ENCODE measurements around the gene RPL41.

DNA sequence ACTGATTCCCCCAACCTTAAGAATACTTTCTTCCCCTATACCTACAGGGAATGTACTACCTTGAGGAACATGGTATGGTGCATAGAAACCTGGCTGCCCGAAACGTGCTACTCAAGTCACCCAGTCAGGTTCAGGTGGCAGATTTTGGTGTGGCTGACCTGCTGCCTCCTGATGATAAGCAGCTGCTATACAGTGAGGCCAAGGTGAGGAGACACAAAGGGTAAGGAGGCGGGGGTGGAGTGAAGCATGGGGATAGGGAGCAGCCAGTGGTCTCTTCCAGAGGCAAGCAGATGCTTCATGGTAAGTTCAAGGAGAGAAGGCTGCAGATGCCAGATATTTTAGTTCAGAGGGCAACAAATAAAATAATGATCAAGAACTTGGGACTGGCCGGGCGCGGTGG is 18.7 kb upstream of the RPL41 start:
- TF ChIP-seq, protein P1, sequence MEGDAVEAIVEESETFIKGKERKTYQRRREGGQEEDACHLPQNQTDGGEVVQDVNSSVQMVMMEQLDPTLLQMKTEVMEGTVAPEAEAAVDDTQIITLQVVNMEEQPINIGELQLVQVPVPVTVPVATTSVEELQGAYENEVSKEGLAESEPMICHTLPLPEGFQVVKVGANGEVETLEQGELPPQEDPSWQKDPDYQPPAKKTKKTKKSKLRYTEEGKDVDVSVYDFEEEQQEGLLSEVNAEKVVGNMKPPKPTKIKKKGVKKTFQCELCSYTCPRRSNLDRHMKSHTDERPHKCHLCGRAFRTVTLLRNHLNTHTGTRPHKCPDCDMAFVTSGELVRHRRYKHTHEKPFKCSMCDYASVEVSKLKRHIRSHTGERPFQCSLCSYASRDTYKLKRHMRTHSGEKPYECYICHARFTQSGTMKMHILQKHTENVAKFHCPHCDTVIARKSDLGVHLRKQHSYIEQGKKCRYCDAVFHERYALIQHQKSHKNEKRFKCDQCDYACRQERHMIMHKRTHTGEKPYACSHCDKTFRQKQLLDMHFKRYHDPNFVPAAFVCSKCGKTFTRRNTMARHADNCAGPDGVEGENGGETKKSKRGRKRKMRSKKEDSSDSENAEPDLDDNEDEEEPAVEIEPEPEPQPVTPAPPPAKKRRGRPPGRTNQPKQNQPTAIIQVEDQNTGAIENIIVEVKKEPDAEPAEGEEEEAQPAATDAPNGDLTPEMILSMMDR (IDR thresholded peaks at IDR 0.05), result no peak
- no peak for TF ChIP-seq ZFX (IDR thresholded peaks at IDR 0.05; ENCODE audit: borderline replicate concordance)

Data from 22Rv1 (cell line).